Spleen (tissue), 7 donors: Measurements from ENCODE around the gene WASF2.

Experiments
- POLR2A ChIP-seq, 3 donors: fragments of 450-650 bp; IDR thresholded peaks; one replicate each; pipeline ENCODE4 v1.5.1; 2017; ENCODE audit warnings: antibody characterized with exemption in 3 of 3, mild to moderate bottlenecking in 1 of 3
- TF ChIP-seq, protein P1 (sequence below), 11 experiments: fragments of 200-600 bp in 7 of 11; fragments of 450-650 bp in 4 of 11; sonication (generic) in 4 of 11; IDR thresholded peaks in 8 of 11; conservative IDR thresholded peaks in 3 of 11; 1 replicate in 7 of 11; 2 replicates in 4 of 11; pipeline versions ENCODE4 v1.4.0 to v1.8.0; 2016 to 2021; ENCODE audit warnings: antibody characterized with exemption in 11 of 11, inconsistent platforms in 4 of 11, mild to moderate bottlenecking in 1 of 11
- donor health status: DM: no; HTN: no; CAD: no; lungs with moderate emphysema.
- donor health status: DM: no; HTN: no; CAD: no.
- donor health status: DM: no; HTN: no; CAD: no.

GRCh38 chr1:27356619-27357280 lies 133.2 kb downstream of the WASF2 start:
- TF ChIP-seq, protein P1, sequence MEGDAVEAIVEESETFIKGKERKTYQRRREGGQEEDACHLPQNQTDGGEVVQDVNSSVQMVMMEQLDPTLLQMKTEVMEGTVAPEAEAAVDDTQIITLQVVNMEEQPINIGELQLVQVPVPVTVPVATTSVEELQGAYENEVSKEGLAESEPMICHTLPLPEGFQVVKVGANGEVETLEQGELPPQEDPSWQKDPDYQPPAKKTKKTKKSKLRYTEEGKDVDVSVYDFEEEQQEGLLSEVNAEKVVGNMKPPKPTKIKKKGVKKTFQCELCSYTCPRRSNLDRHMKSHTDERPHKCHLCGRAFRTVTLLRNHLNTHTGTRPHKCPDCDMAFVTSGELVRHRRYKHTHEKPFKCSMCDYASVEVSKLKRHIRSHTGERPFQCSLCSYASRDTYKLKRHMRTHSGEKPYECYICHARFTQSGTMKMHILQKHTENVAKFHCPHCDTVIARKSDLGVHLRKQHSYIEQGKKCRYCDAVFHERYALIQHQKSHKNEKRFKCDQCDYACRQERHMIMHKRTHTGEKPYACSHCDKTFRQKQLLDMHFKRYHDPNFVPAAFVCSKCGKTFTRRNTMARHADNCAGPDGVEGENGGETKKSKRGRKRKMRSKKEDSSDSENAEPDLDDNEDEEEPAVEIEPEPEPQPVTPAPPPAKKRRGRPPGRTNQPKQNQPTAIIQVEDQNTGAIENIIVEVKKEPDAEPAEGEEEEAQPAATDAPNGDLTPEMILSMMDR (IDR thresholded peaks at IDR 0.05 in 8 of 11, conservative IDR thresholded peaks at IDR 0.05 in 3 of 11) = no peak
- TF ChIP-seq POLR2A (IDR thresholded peaks at IDR 0.05) = no peak
